Stomach (tissue), 4 donors: ENCODE measurements around the gene TIA1.

Experiments
- CTCF ChIP-seq, 7 experiments: fragments of 450-650 bp in 4 of 7; fragments of 200-600 bp in 3 of 7; sonication (generic) in 3 of 7; IDR thresholded peaks; one replicate each; pipeline ENCODE4 v1.5.1; 2016 to 2019; ENCODE audit warnings: antibody characterized with exemption in 7 of 7, control low read depth in 2 of 7, mild to moderate bottlenecking in 1 of 7
- EP300 ChIP-seq: sonication (generic); formaldehyde crosslinking; IDR thresholded peaks from one replicate; pipeline ENCODE4 v1.6.1; 2017; ENCODE audit warnings: antibody characterized with exemption
- POLR2A ChIP-seq, 4 donors: fragments of 450-650 bp; IDR thresholded peaks; one replicate each; pipeline ENCODE4 v1.6.1; 2016; ENCODE audit warnings: antibody characterized with exemption in 4 of 4, control low read depth in 2 of 4, mild to moderate bottlenecking in 1 of 4, moderate library complexity in 1 of 4
- POLR2AphosphoS5 ChIP-seq, 3 donors: sonication (generic); formaldehyde crosslinking; IDR thresholded peaks; one replicate each; pipeline ENCODE4 v1.6.1; 2016; ENCODE audit warnings: antibody characterized with exemption in 3 of 3

GRCh38 chr2:70202236-70202806, 46.1 kb downstream of the TIA1 start:
- TF ChIP-seq POLR2A (IDR thresholded peaks at IDR 0.05) = no peak
- TF ChIP-seq CTCF (IDR thresholded peaks at IDR 0.05) = no peak
- TF ChIP-seq POLR2AphosphoS5 (IDR thresholded peaks at IDR 0.05) = no peak
- no peak for TF ChIP-seq EP300
